Measurements from ENCODE around the gene NACAD. TPM values are rescaled to one million over a fixed set of nuclear protein-coding genes. Genes with fewer than 3 reads are reported as not detected.
A peak's percentile ranks its signal among the peaks of the same experiment; 100 is the strongest.

The NACAD gene
- total RNA-seq, 1 donor from 2014 or later, result 21.6 TPM

DNA sequence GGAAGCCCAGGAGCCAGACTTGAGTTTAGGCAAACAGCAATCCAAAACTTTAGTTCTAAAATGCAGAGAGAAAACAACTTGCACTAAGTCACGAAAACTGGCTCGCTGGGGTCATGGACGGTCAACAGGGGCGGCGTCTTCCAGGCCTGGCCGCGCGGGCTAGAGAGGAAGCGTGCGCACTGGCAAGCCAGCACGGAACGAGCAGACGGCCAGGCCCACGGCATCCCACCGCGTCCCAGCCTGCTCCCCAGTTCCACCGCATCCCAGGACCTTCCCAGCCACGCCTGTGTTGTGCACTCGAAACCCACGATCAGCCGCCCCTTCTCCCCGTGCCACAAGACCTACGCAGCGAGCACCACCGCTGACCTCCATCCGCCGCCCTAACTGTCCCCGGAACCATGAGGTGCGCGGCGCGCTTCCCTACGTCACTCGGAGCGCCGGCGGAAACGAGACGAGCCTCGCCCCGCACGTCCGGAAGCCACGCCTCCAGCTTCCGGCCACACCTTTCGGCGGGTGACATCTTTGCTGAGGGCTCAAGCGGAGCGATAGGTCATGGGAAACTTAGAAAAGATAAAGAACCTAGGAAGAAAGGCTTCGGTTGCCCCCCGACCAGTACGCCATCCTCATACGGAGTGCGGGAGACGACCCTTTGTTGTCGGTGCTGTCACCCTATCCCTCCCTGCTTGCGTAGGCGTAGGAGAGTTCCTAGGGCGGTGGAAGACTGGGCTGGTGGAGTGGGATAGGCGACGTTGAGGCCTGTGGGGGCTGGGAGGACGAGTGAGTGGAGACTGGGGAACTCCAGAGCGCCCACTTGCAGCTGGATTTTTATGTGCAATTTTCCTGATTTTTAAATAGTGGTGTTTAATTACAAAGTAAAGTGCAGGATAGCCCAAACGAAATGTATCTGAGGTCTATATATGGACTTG lies 22.8 kb upstream of the NACAD start, which contains the start of gene TBRG4:
Gene TBRG4, minus strand, starts transcription at position 400 of the 926 bp plus-strand sequence. CDS start 2,460 bp downstream, outside the sequence.
- peaks cover 50% of the 10 kb centered on the region for H3K79me2 ChIP-seq (ENCODE audit: insufficient read depth, low read length)
- peaks cover 29% of the 10 kb centered on the region for H4K20me1 ChIP-seq (ENCODE audit: insufficient read depth, low read length)
- H3K4me1 ChIP-seq (ENCODE audit: insufficient read depth, low read length), result peaks cover 11% of the 10 kb centered on the region
- Mint-ChIP-seq H3K4me3 (ENCODE audit: unreplicated experiment) (peak within 1 kb of the TSS; percentile 97), H3K9me3 (ENCODE audit: unreplicated experiment) (no peaks in the 10 kb centered on the region), H3K36me3 (ENCODE audit: low read depth, unreplicated experiment) (no peaks in the 10 kb centered on the region), H3K27me3 (ENCODE audit: low read depth, unreplicated experiment) (peaks cover 17% of the 10 kb centered on the region), H3K27ac (ENCODE audit: unreplicated experiment) (peak within 1 kb of the TSS; percentile 99), H3K4me1 (ENCODE audit: low read depth, unreplicated experiment) (peaks cover 19% of the 10 kb centered on the region)
- peak within 1 kb of the TSS; percentile 87 for H3K9ac ChIP-seq (ENCODE audit: low read length)
- peak within 1 kb of the TSS; percentile 72 for H3K4me3 ChIP-seq (ENCODE audit: insufficient read depth, low read depth, low read length)
- H2AFZ ChIP-seq (ENCODE audit: low read depth, low read length), result peak within 1 kb of the TSS; percentile 92
- FAIRE-seq (no peak), DNase-seq (ENCODE audit: low read depth) (peak; percentile 85)
- TF ChIP-seq, protein P1, sequence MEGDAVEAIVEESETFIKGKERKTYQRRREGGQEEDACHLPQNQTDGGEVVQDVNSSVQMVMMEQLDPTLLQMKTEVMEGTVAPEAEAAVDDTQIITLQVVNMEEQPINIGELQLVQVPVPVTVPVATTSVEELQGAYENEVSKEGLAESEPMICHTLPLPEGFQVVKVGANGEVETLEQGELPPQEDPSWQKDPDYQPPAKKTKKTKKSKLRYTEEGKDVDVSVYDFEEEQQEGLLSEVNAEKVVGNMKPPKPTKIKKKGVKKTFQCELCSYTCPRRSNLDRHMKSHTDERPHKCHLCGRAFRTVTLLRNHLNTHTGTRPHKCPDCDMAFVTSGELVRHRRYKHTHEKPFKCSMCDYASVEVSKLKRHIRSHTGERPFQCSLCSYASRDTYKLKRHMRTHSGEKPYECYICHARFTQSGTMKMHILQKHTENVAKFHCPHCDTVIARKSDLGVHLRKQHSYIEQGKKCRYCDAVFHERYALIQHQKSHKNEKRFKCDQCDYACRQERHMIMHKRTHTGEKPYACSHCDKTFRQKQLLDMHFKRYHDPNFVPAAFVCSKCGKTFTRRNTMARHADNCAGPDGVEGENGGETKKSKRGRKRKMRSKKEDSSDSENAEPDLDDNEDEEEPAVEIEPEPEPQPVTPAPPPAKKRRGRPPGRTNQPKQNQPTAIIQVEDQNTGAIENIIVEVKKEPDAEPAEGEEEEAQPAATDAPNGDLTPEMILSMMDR (IDR thresholded peaks at IDR 0.05; ENCODE audit: insufficient read depth, low read depth, low read length), result peak; percentile 12
- TF ChIP-seq EZH2 (IDR thresholded peaks at IDR 0.05; ENCODE audit: insufficient read depth, low read length), result no peak
- H3K27ac ChIP-seq (ENCODE audit: low read depth, low read length), result peak within 1 kb of the TSS; percentile 94
- peaks cover 23% of the 10 kb centered on the region for H3K36me3 ChIP-seq (ENCODE audit: insufficient read depth, low read length)
- H3K9me3 ChIP-seq (ENCODE audit: insufficient read depth, low read depth, low read length), result no peaks in the 10 kb centered on the region
- H3K4me2 ChIP-seq (ENCODE audit: low read length), result peak within 1 kb of the TSS; percentile 85
- peaks cover 10% of the 10 kb centered on the region for H3K27me3 ChIP-seq (ENCODE audit: insufficient read depth, low read length)

DNA sequence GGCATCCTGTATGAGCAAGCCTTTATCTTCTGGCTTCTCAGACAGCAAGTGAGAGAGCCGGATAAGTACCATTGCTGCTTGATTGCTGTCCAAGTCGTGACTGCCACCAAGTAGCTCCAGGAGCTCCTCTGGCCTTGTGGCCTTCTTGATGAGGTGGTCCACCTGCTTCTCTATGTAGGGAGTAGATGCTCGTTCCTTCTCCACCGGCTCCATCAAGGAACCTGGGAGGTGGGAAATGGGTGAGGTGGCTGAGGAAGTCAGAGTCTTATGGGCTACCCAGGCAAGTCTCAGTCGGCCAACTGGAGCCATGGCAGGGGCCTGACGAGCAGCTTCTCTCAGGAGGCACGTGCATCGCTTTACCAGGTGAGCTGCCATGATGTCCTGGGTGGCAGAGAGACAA lies 20.1 kb upstream of the NACAD start:
- FAIRE-seq, result no peak
- Mint-ChIP-seq H3K9me3 (ENCODE audit: unreplicated experiment) (no peaks in the 10 kb centered on the region), H3K36me3 (ENCODE audit: low read depth, unreplicated experiment) (no peaks in the 10 kb centered on the region), H3K4me1 (ENCODE audit: low read depth, unreplicated experiment) (peaks cover 19% of the 10 kb centered on the region), H3K4me3 (ENCODE audit: unreplicated experiment) (no peak overlapping the region), H3K27ac (ENCODE audit: unreplicated experiment) (no peak overlapping the region), H3K27me3 (ENCODE audit: low read depth, unreplicated experiment) (peaks cover under 1% of the 10 kb centered on the region)
- Histone ChIP-seq H3K4me3 (ENCODE audit: insufficient read depth, low read depth, low read length) (no peak overlapping the region), H3K9ac (ENCODE audit: low read length) (no peak overlapping the region), H3K27ac (ENCODE audit: low read depth, low read length) (no peak overlapping the region), H2AFZ (ENCODE audit: low read depth, low read length) (no peak overlapping the region), H3K4me1 (ENCODE audit: insufficient read depth, low read length) (peaks cover 11% of the 10 kb centered on the region), H3K79me2 (ENCODE audit: insufficient read depth, low read length) (peaks cover 77% of the 10 kb centered on the region), H3K27me3 (ENCODE audit: insufficient read depth, low read length) (peaks cover 3% of the 10 kb centered on the region), H4K20me1 (ENCODE audit: insufficient read depth, low read length) (peaks cover 56% of the 10 kb centered on the region), H3K4me2 (ENCODE audit: low read length) (no peak overlapping the region), H3K9me3 (ENCODE audit: insufficient read depth, low read depth, low read length) (no peaks in the 10 kb centered on the region), H3K36me3 (ENCODE audit: insufficient read depth, low read length) (peaks cover 35% of the 10 kb centered on the region)
- DNase-seq (ENCODE audit: low read depth), result no peak
- TF ChIP-seq, protein P1 (IDR thresholded peaks at IDR 0.05; ENCODE audit: insufficient read depth, low read depth, low read length), result no peak
- no peak for TF ChIP-seq EZH2 (IDR thresholded peaks at IDR 0.05; ENCODE audit: insufficient read depth, low read length)

All from astrocyte (in vitro differentiated cells and primary cell).